GM23338 (cell line): ENCODE data around the gene FGGY. TPM values are rescaled to one million over a fixed set of nuclear protein-coding genes. Genes with fewer than 3 reads are reported as not detected.

Source experiments
- ATAC-seq: fragments of 200-7000 bp; cut with Tn5 transposase; 3 replicates; pipeline ENCODE4 v1.9.1; 2020
- DNase-seq: peaks from one replicate; pipeline ENCODE4 v3.0.0-alpha.2; 2015; ENCODE audit warnings: low spot score
- H2AFZ ChIP-seq: fragments of 200-600 bp; sonication (generic); 2 replicates; pipeline ENCODE4 v1.8.0; 2016; ENCODE audit warnings: antibody characterized with exemption, mild to moderate bottlenecking, moderate library complexity
- H3F3A ChIP-seq: fragments of 200-600 bp; sonication (generic); replicated peaks from 2 replicates; pipeline ENCODE4 v1.8.0; 2017; ENCODE audit warnings: antibody characterized with exemption, mixed run types, low read depth
- H3K27ac ChIP-seq: fragments of 200-600 bp; sonication (generic); 2 replicates; pipeline ENCODE4 v1.6.1; 2016; ENCODE audit warnings: low read depth
- H3K27me3 ChIP-seq: fragments of 200-600 bp; sonication (generic); 2 replicates; pipeline ENCODE4 v1.8.0; 2016; ENCODE audit warnings: mild to moderate bottlenecking, mixed run types, moderate library complexity; ENCODE audit not compliant: insufficient read depth
- H3K36me3 ChIP-seq: fragments of 200-600 bp; sonication (generic); 2 replicates; pipeline ENCODE4 v1.8.0; 2016; ENCODE audit warnings: mild to moderate bottlenecking; ENCODE audit not compliant: insufficient read depth
- H3K4me1 ChIP-seq: fragments of 200-600 bp; sonication (generic); 2 replicates; pipeline ENCODE4 v1.8.0; 2016; ENCODE audit warnings: mild to moderate bottlenecking, moderate library complexity; ENCODE audit not compliant: insufficient read depth
- H3K4me2 ChIP-seq: fragments of 200-600 bp; sonication (generic); 2 replicates; pipeline ENCODE4 v1.7.1; 2017; ENCODE audit warnings: mixed run types
- H3K4me3 ChIP-seq: fragments of 200-600 bp; sonication (generic); 2 replicates; pipeline ENCODE4 v1.6.1; 2016; ENCODE audit warnings: mixed run types
- H3K79me2 ChIP-seq: fragments of 200-600 bp; sonication (generic); replicated peaks from 2 replicates; pipeline ENCODE4 v1.8.0; 2017; ENCODE audit warnings: mild to moderate bottlenecking; ENCODE audit not compliant: insufficient read depth
- H3K9me2 ChIP-seq: fragments of 200-600 bp; sonication (generic); 2 replicates; pipeline ENCODE4 v1.8.0; 2017; ENCODE audit not compliant: insufficient read depth
- H4K20me1 ChIP-seq: fragments of 200-600 bp; sonication (generic); replicated peaks from 2 replicates; pipeline ENCODE4 v1.8.0; 2017; ENCODE audit warnings: mild to moderate bottlenecking; ENCODE audit not compliant: insufficient read depth
- H3K27ac Mint-ChIP-seq: 2 replicates; pipeline ENCODE4 v1.8.0; 2020; ENCODE audit warnings: inconsistent platforms, mild to moderate bottlenecking, moderate library complexity, mixed read lengths
- H3K27me3 Mint-ChIP-seq: 3 replicates; pipeline ENCODE4 v1.8.0; 2022; ENCODE audit warnings: low read depth, mild to moderate bottlenecking, moderate library complexity, mixed read lengths, inconsistent platforms; ENCODE audit not compliant: insufficient read depth, poor library complexity
- H3K36me3 Mint-ChIP-seq: 3 replicates; pipeline ENCODE4 v1.8.0; 2021; ENCODE audit warnings: low read depth, mild to moderate bottlenecking, inconsistent platforms, moderate library complexity, mixed read lengths
- H3K4me1 Mint-ChIP-seq: 3 replicates; pipeline ENCODE4 v1.8.0; 2020; ENCODE audit warnings: mild to moderate bottlenecking, inconsistent platforms, mixed read lengths
- H3K4me3 Mint-ChIP-seq: 3 replicates; pipeline ENCODE4 v1.8.0; 2021; ENCODE audit warnings: moderate library complexity, mild to moderate bottlenecking, inconsistent platforms, mixed read lengths
- H3K9me3 Mint-ChIP-seq: 3 replicates; pipeline ENCODE4 v1.8.0; 2020; ENCODE audit warnings: moderate library complexity, mild to moderate bottlenecking, inconsistent platforms, mixed read lengths
- CREB1 ChIP-seq: fragments of 250-450 bp; sonication (Bioruptor Pico); IDR thresholded peaks from 2 replicates; pipeline ENCODE4 v1.5.0; 2020; ENCODE audit warnings: low read depth, mild to moderate bottlenecking, moderate library complexity
- CTCF ChIP-seq, 2 experiments: fragments of 200-600 bp in 1 of 2; sonication (generic) in 1 of 2; conservative IDR thresholded peaks; 2 replicates each; pipeline versions ENCODE4 v1.5.1 to v1.6.1; 2016 to 2017; ENCODE audit warnings: antibody characterized with exemption in 2 of 2, low read depth in 2 of 2, mild to moderate bottlenecking in 2 of 2, moderate library complexity in 1 of 2
- ETS1 ChIP-seq: IDR thresholded peaks from 2 replicates; pipeline ENCODE4 v1.6.1; 2016; ENCODE audit warnings: antibody characterized with exemption
- EZH2 ChIP-seq: fragments of 200-600 bp; sonication (generic); IDR thresholded peaks from one replicate; pipeline ENCODE4 v1.8.0; 2017; ENCODE audit warnings: antibody characterized with exemption, mild to moderate bottlenecking, low read depth; ENCODE audit not compliant: unreplicated experiment
- EZH2phosphoT487 ChIP-seq: fragments of 200-600 bp; sonication (generic); IDR thresholded peaks from one replicate; pipeline ENCODE4 v1.8.1; 2018; ENCODE audit warnings: antibody characterized with exemption; ENCODE audit not compliant: unreplicated experiment
- JUNB ChIP-seq: IDR thresholded peaks from one replicate; pipeline ENCODE4 v1.6.1; 2016; ENCODE audit warnings: antibody characterized with exemption; ENCODE audit not compliant: unreplicated experiment
- NANOG ChIP-seq: IDR thresholded peaks from 2 replicates; pipeline ENCODE4 v1.6.1; 2016; ENCODE audit warnings: antibody characterized with exemption, borderline replicate concordance
- POLR2AphosphoS5 ChIP-seq: IDR thresholded peaks from 2 replicates; pipeline ENCODE4 v1.6.1; 2016; ENCODE audit warnings: antibody characterized with exemption, low read depth
- REST ChIP-seq: IDR thresholded peaks from one replicate; pipeline ENCODE4 v1.6.1; 2018; ENCODE audit warnings: antibody characterized with exemption; ENCODE audit not compliant: unreplicated experiment
- STAT1 ChIP-seq: IDR thresholded peaks from one replicate; pipeline ENCODE4 v1.6.1; 2016; ENCODE audit warnings: antibody characterized with exemption; ENCODE audit not compliant: unreplicated experiment
- ZNF114 ChIP-seq: fragments of 250-450 bp; sonication (Bioruptor Pico); IDR thresholded peaks from 2 replicates; pipeline ENCODE4 v1.5.0; 2020; ENCODE audit warnings: mild to moderate bottlenecking, moderate library complexity
- ZNF331 ChIP-seq: fragments of 250-450 bp; sonication (Bioruptor Pico); IDR thresholded peaks from 2 replicates; pipeline ENCODE4 v1.5.0; 2020; ENCODE audit warnings: low read depth, mild to moderate bottlenecking, moderate library complexity
- polyA plus RNA-seq: library from polyadenylated mRNA; unstranded; fragments of >200 nt; fragmentation: Nextera tagmentation; extraction: Ambion mirVana; gene quantifications from 2 replicates; pipeline ENCODE4 v1.2.1, GENCODE V29; 2016
- total RNA-seq: library from RNA; depleted of rRNA; stranded (reverse); fragments of >200 nt; shearing (Covaris generic); gene quantifications from 2 replicates; pipeline ENCODE4 v1.2.3, GENCODE V29; 2014
- TF ChIP-seq, protein P1 (sequence below): fragments of 250-450 bp; sonication (Bioruptor Pico); IDR thresholded peaks from 2 replicates; pipeline ENCODE4 v1.5.0; 2020; ENCODE audit warnings: mild to moderate bottlenecking, moderate library complexity

FGGY gene
- total and polyA plus RNA-seq, 2 experiments from 2014 or later: 10.9 to 21.4 TPM

DNA sequence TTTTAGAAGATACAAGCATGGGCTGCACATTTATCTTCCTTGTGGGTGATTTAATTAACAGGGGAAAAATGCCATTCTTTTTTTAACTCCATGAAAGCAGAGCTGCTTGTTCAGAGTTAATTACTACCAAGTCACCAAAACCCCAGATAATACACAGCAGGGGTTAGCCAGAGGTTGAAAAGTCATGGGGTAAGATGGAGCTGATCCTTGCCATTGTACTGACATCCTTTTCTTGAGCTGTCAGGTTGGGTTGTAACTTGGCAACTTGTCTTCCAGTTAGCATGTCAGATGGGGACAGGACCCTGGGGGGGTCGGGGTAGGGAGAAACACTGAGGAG, 260.6 kb downstream of the FGGY start:
- Mint-ChIP-seq H3K27ac (no peak overlapping the region), H3K27me3 (no peaks in the 10 kb centered on the region), H3K36me3 (peaks cover 17% of the 10 kb centered on the region), H3K4me1 (no peaks in the 10 kb centered on the region), H3K9me3 (peaks cover 15% of the 10 kb centered on the region), H3K4me3 (no peak overlapping the region)
- H3K79me2 ChIP-seq: no peaks in the 10 kb centered on the region
- ATAC-seq (no peak), DNase-seq (no peak)
- no peak overlapping the region for H2AFZ ChIP-seq
- H4K20me1 ChIP-seq: no peaks in the 10 kb centered on the region
- no peaks in the 10 kb centered on the region for H3K4me1 ChIP-seq
- H3K9me2 ChIP-seq: peaks cover 18% of the 10 kb centered on the region; the same call in 1 of the 2 replicates
- H3K27me3 ChIP-seq: no peaks in the 10 kb centered on the region
- no peaks in the 10 kb centered on the region for H3F3A ChIP-seq
- TF ChIP-seq REST (no peak), ETS1 (no peak), CTCF (conservative IDR thresholded peaks at IDR 0.05; ENCODE audit: low read depth in 2 of 2) (no peak), ZNF114 (no peak), JUNB (no peak), CREB1 (CRISPR knock-in tag) (no peak), NANOG (no peak), EZH2phosphoT487 (no peak), ZNF331 (CRISPR knock-in tag) (no peak), POLR2AphosphoS5 (no peak), EZH2 (no peak), STAT1 (no peak)
- TF ChIP-seq, protein P1, sequence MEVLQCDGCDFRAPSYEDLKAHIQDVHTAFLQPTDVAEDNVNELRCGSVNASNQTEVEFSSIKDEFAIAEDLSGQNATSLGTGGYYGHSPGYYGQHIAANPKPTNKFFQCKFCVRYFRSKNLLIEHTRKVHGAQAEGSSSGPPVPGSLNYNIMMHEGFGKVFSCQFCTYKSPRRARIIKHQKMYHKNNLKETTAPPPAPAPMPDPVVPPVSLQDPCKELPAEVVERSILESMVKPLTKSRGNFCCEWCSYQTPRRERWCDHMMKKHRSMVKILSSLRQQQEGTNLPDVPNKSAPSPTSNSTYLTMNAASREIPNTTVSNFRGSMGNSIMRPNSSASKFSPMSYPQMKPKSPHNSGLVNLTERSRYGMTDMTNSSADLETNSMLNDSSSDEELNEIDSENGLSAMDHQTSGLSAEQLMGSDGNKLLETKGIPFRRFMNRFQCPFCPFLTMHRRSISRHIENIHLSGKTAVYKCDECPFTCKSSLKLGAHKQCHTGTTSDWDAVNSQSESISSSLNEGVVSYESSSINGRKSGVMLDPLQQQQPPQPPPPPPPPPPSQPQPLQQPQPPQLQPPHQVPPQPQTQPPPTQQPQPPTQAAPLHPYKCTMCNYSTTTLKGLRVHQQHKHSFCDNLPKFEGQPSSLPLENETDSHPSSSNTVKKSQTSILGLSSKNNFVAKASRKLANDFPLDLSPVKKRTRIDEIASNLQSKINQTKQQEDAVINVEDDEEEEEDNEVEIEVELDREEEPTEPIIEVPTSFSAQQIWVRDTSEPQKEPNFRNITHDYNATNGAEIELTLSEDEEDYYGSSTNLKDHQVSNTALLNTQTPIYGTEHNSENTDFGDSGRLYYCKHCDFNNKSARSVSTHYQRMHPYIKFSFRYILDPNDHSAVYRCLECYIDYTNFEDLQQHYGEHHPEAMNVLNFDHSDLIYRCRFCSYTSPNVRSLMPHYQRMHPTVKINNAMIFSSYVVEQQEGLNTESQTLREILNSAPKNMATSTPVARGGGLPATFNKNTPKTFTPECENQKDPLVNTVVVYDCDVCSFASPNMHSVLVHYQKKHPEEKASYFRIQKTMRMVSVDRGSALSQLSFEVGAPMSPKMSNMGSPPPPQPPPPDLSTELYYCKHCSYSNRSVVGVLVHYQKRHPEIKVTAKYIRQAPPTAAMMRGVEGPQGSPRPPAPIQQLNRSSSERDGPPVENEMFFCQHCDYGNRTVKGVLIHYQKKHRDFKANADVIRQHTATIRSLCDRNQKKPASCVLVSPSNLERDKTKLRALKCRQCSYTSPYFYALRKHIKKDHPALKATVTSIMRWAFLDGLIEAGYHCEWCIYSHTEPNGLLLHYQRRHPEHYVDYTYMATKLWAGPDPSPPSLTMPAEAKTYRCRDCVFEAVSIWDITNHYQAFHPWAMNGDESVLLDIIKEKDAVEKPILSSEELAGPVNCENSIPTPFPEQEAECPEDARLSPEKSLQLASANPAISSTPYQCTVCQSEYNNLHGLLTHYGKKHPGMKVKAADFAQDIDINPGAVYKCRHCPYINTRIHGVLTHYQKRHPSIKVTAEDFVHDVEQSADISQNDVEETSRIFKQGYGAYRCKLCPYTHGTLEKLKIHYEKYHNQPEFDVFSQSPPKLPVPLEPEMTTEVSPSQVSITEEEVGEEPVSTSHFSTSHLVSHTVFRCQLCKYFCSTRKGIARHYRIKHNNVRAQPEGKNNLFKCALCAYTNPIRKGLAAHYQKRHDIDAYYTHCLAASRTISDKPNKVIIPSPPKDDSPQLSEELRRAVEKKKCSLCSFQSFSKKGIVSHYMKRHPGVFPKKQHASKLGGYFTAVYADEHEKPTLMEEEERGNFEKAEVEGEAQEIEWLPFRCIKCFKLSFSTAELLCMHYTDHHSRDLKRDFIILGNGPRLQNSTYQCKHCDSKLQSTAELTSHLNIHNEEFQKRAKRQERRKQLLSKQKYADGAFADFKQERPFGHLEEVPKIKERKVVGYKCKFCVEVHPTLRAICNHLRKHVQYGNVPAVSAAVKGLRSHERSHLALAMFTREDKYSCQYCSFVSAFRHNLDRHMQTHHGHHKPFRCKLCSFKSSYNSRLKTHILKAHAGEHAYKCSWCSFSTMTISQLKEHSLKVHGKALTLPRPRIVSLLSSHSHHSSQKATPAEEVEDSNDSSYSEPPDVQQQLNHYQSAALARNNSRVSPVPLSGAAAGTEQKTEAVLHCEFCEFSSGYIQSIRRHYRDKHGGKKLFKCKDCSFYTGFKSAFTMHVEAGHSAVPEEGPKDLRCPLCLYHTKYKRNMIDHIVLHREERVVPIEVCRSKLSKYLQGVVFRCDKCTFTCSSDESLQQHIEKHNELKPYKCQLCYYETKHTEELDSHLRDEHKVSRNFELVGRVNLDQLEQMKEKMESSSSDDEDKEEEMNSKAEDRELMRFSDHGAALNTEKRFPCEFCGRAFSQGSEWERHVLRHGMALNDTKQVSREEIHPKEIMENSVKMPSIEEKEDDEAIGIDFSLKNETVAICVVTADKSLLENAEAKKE (CRISPR knock-in tag): no peak
- no peak overlapping the region for H3K4me2 ChIP-seq
- no peak overlapping the region for H3K27ac ChIP-seq
- 0 out of 2 replicates have a peak, but pooled peaks cover 4% of the 10 kb centered on the region for H3K36me3 ChIP-seq
- no peak overlapping the region for H3K4me3 ChIP-seq
